ENCODE results near the gene CDH11. TPM values are rescaled to one million over a fixed set of nuclear protein-coding genes. Genes with fewer than 3 reads are reported as not detected.

The CDH11 gene
- total RNA-seq, 2 experiments from 2014 or later = not detected

DNA sequence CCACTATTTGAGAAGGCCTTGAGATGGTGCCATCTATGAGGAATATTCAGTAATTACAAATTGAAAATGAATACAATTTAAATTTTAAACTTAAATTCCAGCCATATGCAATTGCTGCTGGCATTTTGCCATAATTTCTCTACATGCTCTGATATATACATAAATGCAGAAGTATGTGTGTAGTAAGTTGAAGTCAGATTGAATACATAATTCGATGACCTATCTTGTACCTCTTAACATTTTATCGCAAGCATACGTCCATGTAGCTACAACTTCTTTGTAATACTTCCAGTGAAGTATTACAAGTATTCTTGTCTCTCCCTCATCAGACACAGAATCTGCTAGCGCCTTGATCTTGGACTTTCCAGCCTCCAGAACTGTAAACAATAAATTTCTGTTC lies 26.0 kb downstream of the CDH11 start:
- Mint-ChIP-seq H3K4me1 (ENCODE audit: low read depth) (no peaks in the 10 kb centered on the region), H3K27me3 (no peaks in the 10 kb centered on the region), H3K36me3 (ENCODE audit: low read depth) (no peaks in the 10 kb centered on the region), H3K9me3 (peaks cover 2% of the 10 kb centered on the region), H3K4me3 (no peak overlapping the region), H3K27ac (no peak overlapping the region)
- POLR2A ChIA-PET = no interaction called here
- peaks cover 0 to 9% of the 10 kb centered on the region in 2 experiments for H3K9me3 ChIP-seq (ENCODE audit: control insufficient read depth in 1 of 2, insufficient read depth in 1 of 2, low read length in 2 of 2)
- no peaks in the 10 kb centered on the region for H3K36me3 ChIP-seq (ENCODE audit: insufficient read depth, low read length)
- intact Hi-C loops (cut with DNase I, micrococcal nuclease) = no loop called here
- ATAC-seq (ENCODE audit: poor library complexity) (no peak), DNase-seq (no peak)
- no peak for TF ChIP-seq CTCF (IDR thresholded peaks at IDR 0.05)
- H3K27me3 ChIP-seq (ENCODE audit: control insufficient read depth in 1 of 2, insufficient read depth in 2 of 2, low read length in 2 of 2) = no peaks in the 10 kb centered on the region
- no peaks in the 10 kb centered on the region for H3K4me1 ChIP-seq (ENCODE audit: insufficient read depth, low read length)
- H3K4me3 ChIP-seq (ENCODE audit: low read length) = no peak overlapping the region
- H3K27ac ChIP-seq (ENCODE audit: low read depth in 1 of 2, low read length in 2 of 2) = no peak overlapping the region
- CTCF ChIA-PET = no interaction called here

DNA sequence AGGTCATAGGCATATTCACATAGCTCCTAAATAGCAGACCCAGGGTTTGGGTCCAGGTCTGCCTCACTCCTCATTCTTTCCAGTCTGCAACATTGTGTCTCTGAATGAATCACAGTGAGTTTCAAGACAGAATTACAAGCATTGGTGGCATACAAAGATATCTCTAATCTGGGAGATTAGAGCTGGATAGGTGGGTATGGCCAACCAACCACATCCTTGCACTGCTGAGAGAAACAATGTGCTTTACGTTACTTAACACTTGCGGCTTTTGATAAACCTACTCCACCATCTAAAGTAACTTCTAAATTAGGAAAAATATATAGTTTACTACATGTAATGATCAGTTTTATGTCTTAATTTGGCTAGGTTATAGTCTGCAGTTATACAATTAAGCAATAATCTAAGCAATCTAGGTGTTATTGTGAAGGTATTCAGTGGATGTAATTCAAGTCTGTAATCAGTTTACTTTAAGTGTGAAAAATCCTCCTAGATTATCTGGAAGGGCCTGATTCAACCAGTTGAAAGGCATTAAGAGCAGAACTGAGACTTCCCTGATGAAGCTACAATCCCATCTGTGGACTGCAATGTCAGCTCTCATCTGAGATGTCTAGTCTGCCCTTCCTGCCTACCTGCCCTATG lies 26.7 kb downstream of the CDH11 start:
- DNase-seq (no peak), ATAC-seq (ENCODE audit: poor library complexity) (no peak)
- Histone ChIP-seq H3K4me1 (ENCODE audit: insufficient read depth, low read length) (no peaks in the 10 kb centered on the region), H3K4me3 (ENCODE audit: low read length) (no peak overlapping the region), H3K27me3 (ENCODE audit: control insufficient read depth in 1 of 2, insufficient read depth in 2 of 2, low read length in 2 of 2) (no peaks in the 10 kb centered on the region), H3K9me3 (ENCODE audit: control insufficient read depth in 1 of 2, insufficient read depth in 1 of 2, low read length in 2 of 2) (peaks cover 0 to 5% of the 10 kb centered on the region in 2 experiments), H3K27ac (ENCODE audit: low read depth in 1 of 2, low read length in 2 of 2) (no peak overlapping the region), H3K36me3 (ENCODE audit: insufficient read depth, low read length) (no peaks in the 10 kb centered on the region)
- Mint-ChIP-seq H3K4me1 (ENCODE audit: low read depth) (no peaks in the 10 kb centered on the region), H3K27ac (no peak overlapping the region), H3K4me3 (no peak overlapping the region), H3K36me3 (ENCODE audit: low read depth) (no peaks in the 10 kb centered on the region), H3K27me3 (no peaks in the 10 kb centered on the region), H3K9me3 (peaks cover 4% of the 10 kb centered on the region)
- no peak for TF ChIP-seq CTCF (IDR thresholded peaks at IDR 0.05)
- ChIA-PET CTCF (no interaction called here), POLR2A (no interaction called here)
- intact Hi-C loops (cut with DNase I, micrococcal nuclease) = no loop called here

- POLR2A ChIA-PET = no interaction called here
- DNase-seq = no peak
- H3K36me3 Mint-ChIP-seq (ENCODE audit: low read depth) = no peaks in the 10 kb centered on the region
- no peak for ATAC-seq (ENCODE audit: poor library complexity)
- Histone ChIP-seq H3K9me3 (ENCODE audit: control insufficient read depth in 1 of 2, insufficient read depth in 1 of 2, low read length in 2 of 2) (peaks cover 0 to 4% of the 10 kb centered on the region in 2 experiments), H3K4me1 (ENCODE audit: insufficient read depth, low read length) (no peaks in the 10 kb centered on the region), H3K4me3 (ENCODE audit: low read length) (no peak overlapping the region), H3K27me3 (ENCODE audit: control insufficient read depth in 1 of 2, insufficient read depth in 2 of 2, low read length in 2 of 2) (no peaks in the 10 kb centered on the region), H3K27ac (ENCODE audit: low read depth in 1 of 2, low read length in 2 of 2) (no peak overlapping the region), H3K36me3 (ENCODE audit: insufficient read depth, low read length) (no peaks in the 10 kb centered on the region)
- H3K27me3 Mint-ChIP-seq = no peaks in the 10 kb centered on the region
- CTCF ChIA-PET = no interaction called here
- intact Hi-C loops (cut with DNase I, micrococcal nuclease) = no loop called here
- no peaks in the 10 kb centered on the region for H3K4me1 Mint-ChIP-seq (ENCODE audit: low read depth)
- no peak overlapping the region for H3K27ac Mint-ChIP-seq
- TF ChIP-seq CTCF (IDR thresholded peaks at IDR 0.05) = no peak
- no peak overlapping the region for H3K4me3 Mint-ChIP-seq
- peaks cover 5% of the 10 kb centered on the region for H3K9me3 Mint-ChIP-seq
Measured at GRCh38 chr16:65094009-65094408, 27.9 kb downstream of the CDH11 start.

Measured in CD4-positive, alpha-beta T cell (primary cell).